Psoas muscle (tissue), 8 donors: Measurements from ENCODE around the gene DDX18. TPM values are rescaled to one million over a fixed set of nuclear protein-coding genes. Genes with fewer than 3 reads are reported as not detected.
"Not testable (repeated sequence)": the region's sequence is repeated elsewhere in the genome, so short reads cannot be mapped to it uniquely, and the experiment has no call there.

Experiments
- ATAC-seq, 4 donors: fragments of 200-7000 bp; cut with Tn5 transposase; one replicate each; pipeline ENCODE4 v1.9.1; 2020; ENCODE audit warnings: moderate library complexity in 3 of 4, mild to moderate bottlenecking in 2 of 4
- DNase-seq, 2 donors: peaks; one replicate each; pipeline ENCODE4 v3.0.0-alpha.2; 2020
- H3K27ac ChIP-seq: fragments of 200-600 bp; one replicate; pipeline ENCODE4 v1.8.0; 2022
- H3K27me3 ChIP-seq, 3 donors: fragments of 200-600 bp in 1 of 3; one replicate each; pipeline versions ENCODE4 v1.6.1 to v1.8.0; 2013 to 2022; ENCODE audit warnings: low read length in 2 of 3, mild to moderate bottlenecking in 2 of 3, moderate library complexity in 1 of 3; ENCODE audit not compliant: insufficient read depth in 3 of 3
- H3K36me3 ChIP-seq, 2 donors: fragments of 200-600 bp in 1 of 2; one replicate each; pipeline versions ENCODE4 v1.6.1 to v1.8.0; 2013 to 2022; ENCODE audit warnings: low read depth in 1 of 2, mild to moderate bottlenecking in 1 of 2, moderate library complexity in 1 of 2; ENCODE audit not compliant: insufficient read depth in 1 of 2
- H3K4me1 ChIP-seq: fragments of 200-600 bp; one replicate; pipeline ENCODE4 v1.8.0; 2022
- H3K4me3 ChIP-seq: fragments of 200-600 bp; one replicate; pipeline ENCODE4 v1.8.0; 2022; ENCODE audit warnings: mild to moderate bottlenecking
- H3K9me3 ChIP-seq: fragments of 200-600 bp; one replicate; pipeline ENCODE4 v1.8.0; 2022
- CTCF ChIP-seq: fragments of 200-600 bp; IDR thresholded peaks from one replicate; pipeline ENCODE4 v1.8.0; 2022; ENCODE audit warnings: antibody characterized with exemption
- WGBS, 3 donors: extraction: QIAGEN DNeasy Blood & Tissue Kit; methylation state at CpG; one replicate each; pipeline versions ENCODE4 v1.1.6 to v1.1.7; 2013; 5-methylcytosine and 5-hydroxymethylcytosine counted together
- intact Hi-C, 2 donors: fragments of 100-400 bp; cut with DNase I; formaldehyde crosslinking; loops; one replicate each; pipeline versions ENCODE4 v1.11.0 to v1.14.2; 2022
- polyA plus RNA-seq, 3 donors: library from polyadenylated mRNA; stranded (reverse); fragments of 200-250 nt; gene quantifications; one replicate each; pipeline ENCODE4 v1.2.3, GENCODE V29; 2013
- total RNA-seq, 4 donors: library from RNA; stranded (reverse); fragmentation: NEBNext Ultra II Directional in 2 of 4; extraction: Animal tissue kit (Norgen Biotek cat#: 25700) in 2 of 4; gene quantifications; one replicate each; pipeline versions ENCODE4 v1.2.1 to v1.2.4, GENCODE V29; 2021 to 2023
- donor health status: healthy with polysubstance abuse.
- donor health status: DM: no; HTN: no; CAD: no; lungs with moderate emphysema.
- donor health status: Bipolar disorder and iron deficiency.
- donor health status: healthy.
- donor health status: DM: yes; HTN: yes; CAD: no.
- donor health status: DM: no; HTN: no; CAD: no.
- donor health status: DM: no; HTN: no; CAD: no.
- donor health status: DM: yes; HTN: yes; CAD: no.

Gene DDX18
- total and polyA plus RNA-seq, 7 donors, result 12.6 to 33.4 (median 28.9) TPM

GRCh38 chr2:117794668-117795067, 19.8 kb upstream of the DDX18 start:
- WGBS, 3 donors, result 60 to 74% (median 64%) methylated on average over 2 of the region's 2 CpGs

GRCh38 chr2:117801826-117802225, 12.7 kb upstream of the DDX18 start:
- Histone ChIP-seq H3K9me3 (no peaks in the 10 kb centered on the region), H3K4me1 (no peaks in the 10 kb centered on the region), H3K4me3 (no peak overlapping the region), H3K27me3 (peaks cover 0 to 24% (median 3%) of the 10 kb centered on the region in 3 donors), H3K27ac (no peak overlapping the region), H3K36me3 (no peaks in the 10 kb centered on the region)
- intact Hi-C loops, result no loop called here
- no peak for DNase-seq
- no peak for TF ChIP-seq CTCF
- ATAC-seq, result no peak

More at GRCh38 chr2:117794668-117795067, 19.8 kb upstream of the DDX18 start:
- Histone ChIP-seq H3K36me3 (no peaks in the 10 kb centered on the region), H3K9me3 (no peaks in the 10 kb centered on the region), H3K27me3 (peaks cover 0 to 3% (median 0%) of the 10 kb centered on the region in 3 donors), H3K4me3 (no peak overlapping the region), H3K27ac (no peak overlapping the region), H3K4me1 (no peaks in the 10 kb centered on the region)
- no peak for TF ChIP-seq CTCF
- ATAC-seq, result no peak
- no peak for DNase-seq
- intact Hi-C loops, result no loop called here

- ATAC-seq, H3K36me3 ChIP-seq, intact Hi-C loops, H3K27ac ChIP-seq, H3K4me1 ChIP-seq, DNase-seq, H3K9me3 ChIP-seq: not testable (repeated sequence)
- Histone ChIP-seq H3K4me3 (peak overlapping the region; percentile 2), H3K27me3 (peaks cover 0 to 24% (median 3%) of the 10 kb centered on the region in 3 donors)
- WGBS, 3 donors, result 43 to 47% (median 43%) methylated on average over 21 to 31 of the region's 35 CpGs
These were observed 10.7 kb upstream of the DDX18 start for GRCh38 chr2:117803644-117804325.

- 63 to 65% (median 64%) methylated on average over 4 of the region's 4 CpGs for WGBS, 3 donors
- Histone ChIP-seq H3K27me3 (no peaks in the 10 kb centered on the region), H3K36me3 (peaks cover 0 to 11% of the 10 kb centered on the region in 2 donors), H3K4me3 (no peak overlapping the region), H3K27ac (no peak overlapping the region), H3K9me3 (no peaks in the 10 kb centered on the region), H3K4me1 (peaks cover 24% of the 10 kb centered on the region)
- ATAC-seq (no peak), DNase-seq (no peak)
- intact Hi-C loops, result loop anchor here in 1 of 2 donors (5.0 kb wide), 1 partner anchor 280 kb away; no protein-coding TSS in a partner anchor
- TF ChIP-seq CTCF, result no peak
These were observed 2.0 kb upstream of the DDX18 start for GRCh38 chr2:117812443-117812842.

GRCh38 chr2:117815946-117816345, 1.5 kb downstream of the DDX18 start:
- no peak for ATAC-seq
- 87 to 92% (median 90%) methylated on average over 3 of the region's 3 CpGs for WGBS, 3 donors
- H3K27me3 ChIP-seq, result no peaks in the 10 kb centered on the region
- no peaks in the 10 kb centered on the region for H3K9me3 ChIP-seq
- H3K4me3 ChIP-seq, result peak overlapping the region; percentile 90
- TF ChIP-seq CTCF, result no peak
- no peak for DNase-seq
- peaks cover 12 to 46% of the 10 kb centered on the region in 2 donors for H3K36me3 ChIP-seq
- H3K27ac ChIP-seq, result no peak overlapping the region
- intact Hi-C loops, result loop anchor here (5.0 kb wide), 2 partner anchors 186 to 196 kb away; partner anchors contain the start of gene CCDC93 (in 1 of the 2)
- peaks cover 24% of the 10 kb centered on the region for H3K4me1 ChIP-seq
